Spinal cord (tissue), 10 donors: Measurements from ENCODE around the gene FASN. TPM values are rescaled to one million over a fixed set of nuclear protein-coding genes. Genes with fewer than 3 reads are reported as not detected.
A peak's percentile ranks its signal among the peaks of the same experiment; 100 is the strongest.

ENCODE experiments used
- DNase-seq, 6 donors: peaks; one replicate each; pipeline versions ENCODE4 v3.0.0 to v3.0.0-alpha.2; 2013 to 2015; ENCODE audit warnings: low spot score in 6 of 6, low read depth in 4 of 6
- H3K27ac ChIP-seq: one replicate; pipeline ENCODE4 v1.5.1; 2013; ENCODE audit warnings: low read depth, low read length, control low read depth
- H3K27me3 ChIP-seq: one replicate; pipeline ENCODE4 v1.6.1; 2013; ENCODE audit warnings: low read length; ENCODE audit not compliant: control insufficient read depth, insufficient read depth
- H3K36me3 ChIP-seq: one replicate; pipeline ENCODE4 v1.6.1; 2013; ENCODE audit warnings: low read length; ENCODE audit not compliant: control insufficient read depth, insufficient read depth
- H3K4me1 ChIP-seq: one replicate; pipeline ENCODE4 v1.6.1; 2013; ENCODE audit warnings: low read length; ENCODE audit not compliant: control insufficient read depth, insufficient read depth
- H3K4me3 ChIP-seq: one replicate; pipeline ENCODE4 v1.5.1; 2013; ENCODE audit warnings: low read depth, low read length, control low read depth
- H3K9me3 ChIP-seq: one replicate; pipeline ENCODE4 v1.6.1; 2013; ENCODE audit warnings: low read length; ENCODE audit not compliant: control insufficient read depth, insufficient read depth
- WGBS: methylation state at CpG from one replicate; pipeline ENCODE4 v1.1.5; 2013; ENCODE audit warnings: missing lambda C conversion rate; ENCODE audit not compliant: insufficient coverage; 5-methylcytosine and 5-hydroxymethylcytosine counted together
- polyA plus RNA-seq, 2 donors: library from polyadenylated mRNA; unstranded; fragments of 120-200 nt; gene quantifications; one replicate each; pipeline ENCODE4 v1.2.1, GENCODE V29; 2013; ENCODE audit not compliant: insufficient read length in 2 of 2
- total RNA-seq, 2 donors: library from RNA; depleted of rRNA in 1 of 2; stranded (reverse); fragments of 120-200 nt in 1 of 2; fragments of >200 nt in 1 of 2; gene quantifications; one replicate each; pipeline versions ENCODE4 v1.2.3 to v1.2.4, GENCODE V29; 2013 to 2014
- donor health status: healthy.

Gene FASN
- total and polyA plus RNA-seq, 4 donors: 57.7 to 184 (median 110) TPM

GRCh38 chr17:82036634-82037091 lies 61.4 kb downstream of the FASN start:
- no peak for DNase-seq
- Histone ChIP-seq H3K27ac (peak overlapping the region; percentile 84), H3K4me1 (peaks cover 49% of the 10 kb centered on the region), H3K4me3 (peak overlapping the region; percentile 65), H3K36me3 (peaks cover 42% of the 10 kb centered on the region), H3K27me3 (no peaks in the 10 kb centered on the region), H3K9me3 (no peaks in the 10 kb centered on the region)
- WGBS: 38% methylated on average over 23 of the region's 23 CpGs

- Histone ChIP-seq H3K27ac (peak overlapping the region; percentile 84), H3K4me1 (peaks cover 50% of the 10 kb centered on the region), H3K27me3 (no peaks in the 10 kb centered on the region), H3K4me3 (peak overlapping the region; percentile 65), H3K36me3 (peaks cover 42% of the 10 kb centered on the region), H3K9me3 (no peaks in the 10 kb centered on the region)
- DNase-seq: no peak
- 83% methylated on average over 18 of the region's 20 CpGs for WGBS
Observed at GRCh38 chr17:82035956-82036633, 61.9 kb downstream of the FASN start.

GRCh38 chr17:82035488-82035887 lies 62.5 kb downstream of the FASN start:
- Histone ChIP-seq H3K4me3 (no peak overlapping the region), H3K36me3 (peaks cover 42% of the 10 kb centered on the region), H3K27ac (no peak overlapping the region), H3K9me3 (no peaks in the 10 kb centered on the region), H3K4me1 (peaks cover 56% of the 10 kb centered on the region), H3K27me3 (no peaks in the 10 kb centered on the region)
- 80% methylated on average over 5 of the region's 8 CpGs for WGBS
- no peak for DNase-seq

GRCh38 chr17:82034371-82035011 lies 63.5 kb downstream of the FASN start:
- H3K27ac ChIP-seq: no peak overlapping the region
- H3K9me3 ChIP-seq: no peaks in the 10 kb centered on the region
- H3K4me3 ChIP-seq: no peak overlapping the region
- peaks cover 66% of the 10 kb centered on the region for H3K4me1 ChIP-seq
- H3K27me3 ChIP-seq: no peaks in the 10 kb centered on the region
- H3K36me3 ChIP-seq: peaks cover 51% of the 10 kb centered on the region
- no peak for DNase-seq
- WGBS: 81% methylated on average over 17 of the region's 23 CpGs

- Histone ChIP-seq H3K27ac (no peak overlapping the region), H3K4me3 (no peak overlapping the region), H3K4me1 (peaks cover 69% of the 10 kb centered on the region), H3K36me3 (peaks cover 61% of the 10 kb centered on the region), H3K9me3 (no peaks in the 10 kb centered on the region), H3K27me3 (no peaks in the 10 kb centered on the region)
- no peak for DNase-seq
- WGBS: 88% methylated on average over 24 of the region's 38 CpGs
Observed at GRCh38 chr17:82033359-82034085, 64.5 kb downstream of the FASN start.

- peaks cover 76% of the 10 kb centered on the region for H3K36me3 ChIP-seq
- H3K4me1 ChIP-seq: peaks cover 61% of the 10 kb centered on the region
- no peak overlapping the region for H3K27ac ChIP-seq
- peak overlapping the region; percentile 55 for H3K4me3 ChIP-seq
- no peaks in the 10 kb centered on the region for H3K9me3 ChIP-seq
- WGBS: 3% methylated on average over 59 of the region's 59 CpGs
- peak in 1 of 6 donors; percentile 9 for DNase-seq
- no peaks in the 10 kb centered on the region for H3K27me3 ChIP-seq
Observed at GRCh38 chr17:82031885-82032627, 66.0 kb downstream of the FASN start.

- H3K27ac ChIP-seq: peak within 1 kb of the TSS; percentile 61
Observed at GRCh38 chr17:82031303-82031884, 66.6 kb downstream of the FASN start, which contains the start of gene RAC3. Gene RAC3, plus strand, starts transcription at chr17:82031678. Its CDS starts 84 bp downstream, at chr17:82031762.

GRCh38 chr17:82030470-82031302 lies 67.3 kb downstream of the FASN start:
- Histone ChIP-seq H3K9me3 (no peaks in the 10 kb centered on the region), H3K4me1 (peaks cover 53% of the 10 kb centered on the region), H3K36me3 (peaks cover 77% of the 10 kb centered on the region), H3K27ac (peak overlapping the region; percentile 61), H3K27me3 (no peaks in the 10 kb centered on the region), H3K4me3 (peak overlapping the region; percentile 36)
- peak in 3 of 6 donors; percentile 48 to 89 (median 87) for DNase-seq
- WGBS: 1% methylated on average over 93 of the region's 94 CpGs

More at GRCh38 chr17:82031303-82031884, 66.6 kb downstream of the FASN start, which contains the start of gene RAC3:
- WGBS: under 1% methylated on average over 94 of the region's 96 CpGs
- peak in 3 of 6 donors; percentile 44 to 80 (median 76) for DNase-seq
- Histone ChIP-seq H3K4me1 (peaks cover 55% of the 10 kb centered on the region), H3K9me3 (no peaks in the 10 kb centered on the region), H3K27me3 (no peaks in the 10 kb centered on the region), H3K36me3 (peaks cover 77% of the 10 kb centered on the region), H3K4me3 (peak within 1 kb of the TSS; percentile 55)
